Uterus (tissue), 2 donors: ENCODE data around the gene TRIOBP.

Experiments
- CTCF ChIP-seq, 4 experiments: fragments of 200-600 bp in 2 of 4; fragments of 450-650 bp in 2 of 4; sonication (generic) in 2 of 4; IDR thresholded peaks; one replicate each; pipeline ENCODE4 v1.5.1; 2016 to 2019; ENCODE audit warnings: antibody characterized with exemption in 4 of 4, mild to moderate bottlenecking in 2 of 4, moderate library complexity in 1 of 4
- POLR2A ChIP-seq, 2 donors: fragments of 450-650 bp; IDR thresholded peaks; one replicate each; pipeline ENCODE4 v1.6.1; 2016; ENCODE audit warnings: antibody characterized with exemption in 2 of 2, mild to moderate bottlenecking in 1 of 2, moderate library complexity in 1 of 2

GRCh38 chr22:37708580-37709444 lies 12.0 kb downstream of the TRIOBP start:
- TF ChIP-seq CTCF (IDR thresholded peaks at IDR 0.05) (no peak), POLR2A (IDR thresholded peaks at IDR 0.05) (no peak)
